Ishikawa (cell line): ENCODE measurements around the gene GNAT3.

Experiments
- CEBPB ChIP-seq: IDR thresholded peaks from 2 replicates; pipeline ENCODE4 v1.6.1; 2012
- CREB1 ChIP-seq: IDR thresholded peaks from 2 replicates; pipeline ENCODE4 v1.6.1; 2012; ENCODE audit warnings: low read depth
- EGR1 ChIP-seq: IDR thresholded peaks from 2 replicates; pipeline ENCODE4 v1.6.1; 2012
- EP300 ChIP-seq: IDR thresholded peaks from 2 replicates; pipeline ENCODE4 v1.6.1; 2012; ENCODE audit warnings: borderline replicate concordance
- FOXM1 ChIP-seq: IDR thresholded peaks from 2 replicates; pipeline ENCODE4 v1.6.1; 2012; ENCODE audit warnings: low read depth, borderline replicate concordance
- MAX ChIP-seq: IDR thresholded peaks from 2 replicates; pipeline ENCODE4 v1.6.1; 2012
- NFIC ChIP-seq: IDR thresholded peaks from 2 replicates; pipeline ENCODE4 v1.6.1; 2012
- RAD21 ChIP-seq: IDR thresholded peaks from 2 replicates; pipeline ENCODE4 v1.6.1; 2012; ENCODE audit warnings: low read depth
- REST ChIP-seq: IDR thresholded peaks from 2 replicates; pipeline ENCODE4 v1.6.1; 2012; ENCODE audit warnings: low read depth, mild to moderate bottlenecking
- TAF1 ChIP-seq: IDR thresholded peaks from 2 replicates; pipeline ENCODE4 v1.6.1; 2012; ENCODE audit warnings: low read depth, mild to moderate bottlenecking
- TCF12 ChIP-seq: IDR thresholded peaks from 2 replicates; pipeline ENCODE4 v1.6.1; 2012; ENCODE audit warnings: low read depth
- TEAD4 ChIP-seq: IDR thresholded peaks from 2 replicates; pipeline ENCODE4 v1.6.1; 2012
- USF1 ChIP-seq: IDR thresholded peaks from 2 replicates; pipeline ENCODE4 v1.6.1; 2012
- YY1 ChIP-seq: IDR thresholded peaks from 2 replicates; pipeline ENCODE4 v1.6.1; 2012; ENCODE audit warnings: low read depth
- ZBTB7A ChIP-seq: IDR thresholded peaks from 2 replicates; pipeline ENCODE4 v1.6.1; 2012; ENCODE audit warnings: low read depth

The GNAT3 gene

GRCh38 chr7:80475383-80475782 is 36.5 kb downstream of the GNAT3 start:
- no peak for TF ChIP-seq NFIC
- TF ChIP-seq TEAD4: no peak
- TF ChIP-seq CREB1: no peak
- TF ChIP-seq TCF12: no peak
- no peak for TF ChIP-seq CEBPB
- no peak for TF ChIP-seq USF1
- no peak for TF ChIP-seq EGR1
- TF ChIP-seq RAD21: no peak
- TF ChIP-seq TAF1: no peak
- no peak for TF ChIP-seq FOXM1
- no peak for TF ChIP-seq REST
- TF ChIP-seq MAX: no peak
- no peak for TF ChIP-seq ZBTB7A
- TF ChIP-seq EP300: no peak

GRCh38 chr7:80473751-80474150 is 38.1 kb downstream of the GNAT3 start:
- no peak for TF ChIP-seq REST
- no peak for TF ChIP-seq USF1
- no peak for TF ChIP-seq FOXM1
- TF ChIP-seq RAD21: no peak
- no peak for TF ChIP-seq EGR1
- no peak for TF ChIP-seq TCF12
- no peak for TF ChIP-seq MAX
- TF ChIP-seq EP300: no peak
- no peak for TF ChIP-seq NFIC
- no peak for TF ChIP-seq TAF1
- TF ChIP-seq YY1: no peak
- TF ChIP-seq TEAD4: no peak
- no peak for TF ChIP-seq CEBPB
- no peak for TF ChIP-seq ZBTB7A
- no peak for TF ChIP-seq CREB1

GRCh38 chr7:80472491-80473200 is 39.2 kb downstream of the GNAT3 start:
- no peak for TF ChIP-seq RAD21

GRCh38 chr7:80468931-80469714 is 42.7 kb downstream of the GNAT3 start:
- TF ChIP-seq TCF12: no peak
- no peak for TF ChIP-seq NFIC
- TF ChIP-seq TEAD4: no peak
- no peak for TF ChIP-seq RAD21
- TF ChIP-seq ZBTB7A: no peak
- no peak for TF ChIP-seq EGR1
- TF ChIP-seq FOXM1: no peak
- TF ChIP-seq MAX: no peak
- no peak for TF ChIP-seq TAF1
- no peak for TF ChIP-seq CEBPB
- TF ChIP-seq CREB1: no peak
- no peak for TF ChIP-seq EP300
- TF ChIP-seq REST: no peak
- no peak for TF ChIP-seq USF1
